Epithelial cell of prostate (primary cell): ENCODE data around the gene CCL27.

Experiments used
- DNase-seq: peaks from one replicate; pipeline ENCODE4 v3.0.0-alpha.2; 2011; ENCODE audit warnings: low read depth, low spot score
- H3K27ac ChIP-seq: fragments of 450-650 bp; 2 replicates; pipeline ENCODE4 v1.5.1; 2017; ENCODE audit warnings: mild to moderate bottlenecking

CCL27 gene, protein sequence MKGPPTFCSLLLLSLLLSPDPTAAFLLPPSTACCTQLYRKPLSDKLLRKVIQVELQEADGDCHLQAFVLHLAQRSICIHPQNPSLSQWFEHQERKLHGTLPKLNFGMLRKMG

DNA sequence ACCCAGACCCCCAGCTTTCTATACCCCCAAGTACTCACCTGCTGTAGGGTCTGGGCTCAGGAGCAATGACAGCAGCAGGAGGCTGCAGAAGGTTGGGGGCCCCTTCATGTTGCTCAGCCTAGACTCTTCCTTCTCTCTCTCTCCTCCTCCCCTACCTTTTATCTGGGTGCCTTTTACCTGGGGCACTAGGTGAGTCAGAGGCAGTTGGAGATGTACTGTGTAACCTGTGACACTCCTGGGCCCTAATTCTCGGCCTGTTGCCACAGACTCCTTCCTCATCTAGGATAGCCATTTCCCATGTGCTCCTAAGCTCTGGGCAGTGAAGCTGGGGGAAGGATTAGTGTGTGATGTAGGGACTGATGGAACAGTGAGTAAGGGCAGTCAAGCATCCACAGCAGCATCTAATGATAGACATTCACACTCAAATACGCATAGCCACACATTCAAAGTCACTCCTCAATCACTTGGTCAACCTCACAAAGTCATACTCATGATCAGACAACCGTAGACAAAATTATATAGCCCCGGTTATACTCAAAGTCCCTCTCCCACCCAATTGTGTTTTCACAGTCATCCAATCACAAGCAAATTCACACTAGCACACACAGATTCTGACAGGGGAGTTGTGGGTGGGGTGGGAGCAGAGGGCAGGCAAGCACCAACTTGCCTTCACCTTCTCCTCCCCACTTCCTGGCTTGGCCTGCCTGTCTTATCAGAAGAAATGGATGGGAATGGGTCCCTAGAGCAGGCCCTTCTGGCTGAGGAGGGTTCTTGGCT, at the start of gene CCL27:
Gene CCL27 (minus strand): TSS at position 132 of the 777 bp plus-strand sequence. CDS start 24 bp downstream, at position 108.
- no peak for DNase-seq
- H3K27ac ChIP-seq: peak within 1 kb of the TSS; percentile 19

DNA sequence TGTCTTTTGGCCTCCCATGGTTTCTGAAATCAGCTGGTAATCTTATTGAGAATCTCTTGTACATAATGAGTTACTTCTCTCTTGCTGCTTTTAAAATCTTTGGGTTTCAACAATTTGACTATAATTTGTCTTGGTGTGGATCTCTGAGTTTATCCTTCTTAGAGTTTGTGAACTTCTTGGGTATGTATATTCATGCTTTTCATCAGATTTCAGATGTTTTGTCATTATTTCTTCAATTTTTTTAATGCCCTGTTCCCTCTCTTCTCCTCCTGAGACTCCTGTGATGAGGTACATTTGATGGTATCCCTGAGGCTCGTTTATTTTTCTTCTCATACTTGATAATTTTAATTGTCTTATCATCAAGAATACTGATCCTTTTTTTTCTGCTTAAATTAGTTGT, 49.7 kb upstream of the CCL27 start:
- H3K27ac ChIP-seq: no peak overlapping the region
- no peak for DNase-seq

DNA sequence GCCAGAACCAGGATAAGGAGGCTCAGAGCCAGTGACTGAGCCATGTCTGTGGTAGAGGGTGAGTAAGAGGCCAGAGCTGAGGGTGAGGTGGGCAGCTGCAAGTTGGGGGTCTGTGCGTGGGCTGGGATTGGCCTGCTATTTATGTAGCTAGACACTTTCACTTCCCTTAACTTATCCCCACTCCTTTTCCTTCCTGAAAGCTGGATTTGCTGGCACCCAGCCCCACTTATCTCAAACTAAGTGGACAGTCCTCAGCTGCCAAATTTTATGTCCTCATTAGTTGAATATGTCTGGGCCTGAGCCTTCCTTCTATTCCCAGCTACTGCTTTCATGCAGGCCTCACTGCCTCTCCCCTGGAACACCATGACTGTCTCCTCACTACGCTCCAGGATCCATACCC, 47.6 kb upstream of the CCL27 start, which contains the start of gene CCL21:
Gene CCL21 (minus strand): TSS at position 114 of the 400 bp plus-strand sequence. CDS start 70 bp downstream, at position 44.
- DNase-seq: no peak

DNA sequence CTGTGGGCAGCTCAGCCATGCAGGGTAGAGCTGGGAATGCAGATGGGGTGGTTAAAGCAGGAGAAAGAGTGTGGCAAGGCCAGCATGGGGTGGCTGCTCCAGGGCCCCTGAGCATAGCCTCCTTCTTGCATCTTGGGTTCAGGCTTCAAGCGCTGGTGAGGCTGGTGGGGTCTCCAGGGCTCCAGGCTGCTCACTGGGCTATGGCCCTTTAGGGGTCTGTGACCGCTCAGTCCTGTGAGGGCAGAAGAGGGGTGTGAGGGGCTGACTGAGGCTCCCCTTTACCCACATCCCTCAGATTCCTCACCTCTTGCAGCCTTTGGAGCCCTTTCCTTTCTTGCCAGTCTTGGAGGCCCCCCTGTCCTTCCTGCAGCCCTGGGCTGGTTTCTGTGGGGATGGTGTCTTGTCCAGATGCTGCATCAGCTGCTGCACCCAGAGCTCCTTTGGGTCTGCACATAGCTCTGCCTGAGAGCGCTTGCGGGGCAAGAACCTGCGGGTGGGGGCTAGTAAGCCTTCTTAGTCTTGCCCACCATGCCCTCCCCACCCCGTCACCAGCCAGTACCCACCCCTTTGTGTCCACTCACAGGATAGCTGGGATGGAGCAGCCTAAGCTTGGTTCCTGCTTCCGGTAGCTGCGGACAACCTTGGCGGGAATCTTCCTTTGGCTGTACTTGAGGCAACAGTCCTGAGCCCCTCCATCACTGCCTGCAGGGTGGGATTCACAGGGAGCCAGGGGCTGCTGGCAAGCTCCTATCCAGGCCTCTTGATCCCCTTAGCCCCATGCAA, 46.9 kb upstream of the CCL27 start:
- no peak for DNase-seq
- H3K27ac ChIP-seq: no peak overlapping the region

More for the DNA sequence above, 47.6 kb upstream of the CCL27 start, which contains the start of gene CCL21:
- no peak within 1 kb of the TSS for H3K27ac ChIP-seq

DNA sequence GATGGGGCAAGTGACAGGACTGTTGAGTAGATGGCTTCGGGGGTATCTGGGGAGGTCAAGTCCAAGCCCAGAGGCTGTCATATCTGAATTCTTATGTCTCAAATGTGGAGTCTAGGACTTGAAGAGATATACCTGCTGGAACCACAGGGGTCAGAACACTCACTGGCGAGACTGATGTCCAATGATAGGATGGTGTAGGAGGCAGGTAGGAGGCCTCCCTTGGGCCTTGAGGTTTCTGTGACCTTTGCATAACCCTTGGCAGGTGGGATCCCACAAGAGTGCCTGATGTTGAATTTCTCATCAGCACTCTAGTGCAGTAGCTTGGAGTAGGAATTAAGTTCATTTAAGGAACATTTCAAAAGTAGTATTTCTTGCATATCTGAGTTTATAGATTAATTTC, 44.7 kb upstream of the CCL27 start:
- no peak overlapping the region for H3K27ac ChIP-seq
- no peak for DNase-seq

DNA sequence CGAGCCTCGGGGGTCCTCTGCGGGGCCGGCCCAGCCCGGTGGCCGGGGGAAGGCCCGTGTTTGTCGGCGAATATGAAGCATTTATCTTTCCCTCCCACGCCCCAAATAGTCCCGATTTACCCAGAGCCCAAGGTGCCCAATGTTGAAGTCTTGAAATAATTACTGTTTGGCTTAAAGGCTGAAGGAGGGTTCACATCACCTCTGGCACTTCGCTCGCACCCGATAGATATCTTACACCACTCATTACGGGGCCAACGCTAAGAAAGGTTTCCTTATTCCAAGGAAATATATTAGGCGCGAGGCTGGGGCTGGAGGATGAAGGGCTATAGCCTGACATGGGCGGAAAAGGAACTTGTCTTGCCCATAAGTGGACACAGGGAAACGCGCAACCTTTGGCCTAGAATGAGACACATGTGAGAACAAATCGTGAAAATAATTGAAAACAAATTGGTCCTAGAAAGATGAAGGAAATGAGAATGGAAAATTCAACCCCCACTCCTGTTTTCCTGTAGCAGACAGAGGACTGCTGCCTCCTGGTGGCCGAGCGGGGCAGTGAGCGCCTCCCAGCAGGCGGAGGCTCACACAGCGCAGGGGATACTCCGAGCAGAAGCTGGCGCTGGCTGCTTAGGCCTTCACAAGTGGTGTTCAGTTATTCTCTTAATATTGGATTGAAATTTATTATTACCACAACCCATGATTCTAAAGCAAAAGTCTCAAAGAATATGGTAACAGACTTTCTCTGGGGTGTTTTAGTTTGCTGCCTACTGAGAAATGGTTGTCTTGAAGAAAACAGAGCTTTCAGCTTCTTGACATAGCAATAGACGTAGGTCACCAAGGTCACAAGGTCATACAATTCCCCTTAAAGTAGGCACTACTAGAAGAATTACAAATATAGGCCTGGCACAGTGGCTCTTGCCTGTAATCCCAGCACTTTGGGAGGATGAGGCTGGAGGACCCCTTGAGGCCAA, 39.6 kb upstream of the CCL27 start:
- DNase-seq: no peak
- peak overlapping the region; percentile 57 for H3K27ac ChIP-seq

DNA sequence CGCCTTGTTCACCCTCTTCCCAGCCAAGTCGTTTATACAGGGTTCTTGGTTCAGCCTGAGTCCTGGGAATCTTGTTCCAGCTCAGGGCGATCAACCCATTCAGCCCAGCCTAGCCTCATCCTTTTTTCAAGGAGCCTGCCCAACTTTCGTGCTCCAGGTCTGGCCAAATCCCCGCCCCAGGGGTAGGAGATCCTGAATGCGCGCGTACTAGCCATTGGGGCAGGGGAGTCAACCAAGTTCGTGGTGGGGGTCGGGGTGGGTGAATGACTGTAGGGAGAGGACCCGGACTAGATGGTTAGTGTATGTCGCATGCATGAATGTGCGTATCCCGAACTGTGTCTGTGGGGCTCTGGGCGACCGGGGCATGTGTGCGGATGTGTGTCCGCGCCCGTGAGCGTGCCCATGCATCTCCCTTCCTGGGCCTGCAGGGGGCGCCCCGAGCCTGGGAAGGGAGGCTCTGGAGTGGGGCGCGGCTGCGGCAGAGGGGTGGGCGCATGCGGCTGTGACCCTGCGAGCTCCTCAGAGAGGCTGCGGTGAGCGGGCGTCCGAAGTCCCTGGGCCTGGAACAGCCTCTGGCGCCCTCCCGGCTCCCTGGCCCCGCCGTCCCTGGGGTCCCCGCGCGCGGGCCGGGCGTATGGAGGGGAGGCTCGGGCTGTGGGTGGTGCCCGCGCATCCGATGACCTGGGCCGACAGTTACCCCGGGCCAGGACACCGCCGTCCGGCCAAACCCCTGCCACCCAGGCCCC, 38.7 kb upstream of the CCL27 start:
- peak overlapping the region; percentile 57 for H3K27ac ChIP-seq
- DNase-seq: no peak

DNA sequence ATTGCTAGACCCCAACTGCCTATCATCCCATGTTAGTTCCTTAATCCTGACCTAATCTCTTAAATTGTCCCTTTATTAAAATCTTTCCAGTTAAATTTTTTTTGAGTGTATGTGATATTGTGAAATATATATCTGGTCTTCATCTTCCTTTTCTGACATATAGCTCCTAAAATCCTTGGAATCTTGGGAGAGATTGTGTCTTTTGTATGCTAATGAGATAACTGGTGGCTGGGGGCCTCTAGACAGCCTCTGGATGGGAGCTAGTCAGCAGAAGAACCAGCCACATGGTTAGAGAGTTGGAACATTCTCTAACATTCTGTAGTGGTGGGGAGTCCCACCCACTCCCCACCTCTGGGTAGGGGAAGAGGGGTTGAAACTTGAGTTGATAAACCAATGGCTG, 32.4 kb upstream of the CCL27 start:
- no peak overlapping the region for H3K27ac ChIP-seq
- DNase-seq: no peak

DNA sequence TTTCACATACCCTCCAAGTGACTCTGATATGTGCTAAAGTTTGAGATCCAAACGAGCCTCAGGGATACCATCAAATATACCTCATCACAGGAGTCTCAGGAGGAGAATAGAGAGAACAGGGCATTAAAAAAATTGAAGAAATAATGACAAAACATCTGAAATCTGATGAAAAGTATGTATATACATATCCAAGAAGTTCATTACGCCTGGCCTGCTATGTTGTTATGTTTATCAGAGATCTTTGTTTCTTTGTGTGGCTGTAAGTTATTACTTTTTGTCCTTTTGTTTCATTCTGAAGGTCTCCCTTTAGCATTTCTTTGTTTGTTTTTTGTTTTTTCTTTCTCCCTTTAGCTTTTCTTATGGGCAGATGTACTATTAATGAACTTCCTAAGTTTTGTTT, 31.1 kb upstream of the CCL27 start:
- no peak overlapping the region for H3K27ac ChIP-seq
- DNase-seq: no peak

DNA sequence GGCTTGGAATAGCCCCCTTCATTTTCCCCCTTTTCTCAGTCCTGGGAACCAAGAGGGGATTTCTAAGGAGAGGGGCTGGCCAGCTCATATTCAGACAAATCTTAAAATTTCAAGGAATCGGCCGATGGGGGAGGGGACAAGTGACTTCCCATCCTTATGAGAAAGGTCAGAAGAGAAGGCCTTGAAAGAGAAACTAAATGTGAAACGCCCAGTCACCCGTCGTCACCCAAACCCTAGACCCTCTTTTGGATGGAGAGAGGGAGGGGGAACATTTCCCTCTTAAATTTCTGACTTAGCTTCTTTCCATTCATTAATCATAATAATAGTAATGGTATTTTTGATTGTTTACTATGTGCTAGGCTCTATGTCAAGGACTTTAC, 29.5 kb upstream of the CCL27 start:
- no peak overlapping the region for H3K27ac ChIP-seq
- no peak for DNase-seq

DNA sequence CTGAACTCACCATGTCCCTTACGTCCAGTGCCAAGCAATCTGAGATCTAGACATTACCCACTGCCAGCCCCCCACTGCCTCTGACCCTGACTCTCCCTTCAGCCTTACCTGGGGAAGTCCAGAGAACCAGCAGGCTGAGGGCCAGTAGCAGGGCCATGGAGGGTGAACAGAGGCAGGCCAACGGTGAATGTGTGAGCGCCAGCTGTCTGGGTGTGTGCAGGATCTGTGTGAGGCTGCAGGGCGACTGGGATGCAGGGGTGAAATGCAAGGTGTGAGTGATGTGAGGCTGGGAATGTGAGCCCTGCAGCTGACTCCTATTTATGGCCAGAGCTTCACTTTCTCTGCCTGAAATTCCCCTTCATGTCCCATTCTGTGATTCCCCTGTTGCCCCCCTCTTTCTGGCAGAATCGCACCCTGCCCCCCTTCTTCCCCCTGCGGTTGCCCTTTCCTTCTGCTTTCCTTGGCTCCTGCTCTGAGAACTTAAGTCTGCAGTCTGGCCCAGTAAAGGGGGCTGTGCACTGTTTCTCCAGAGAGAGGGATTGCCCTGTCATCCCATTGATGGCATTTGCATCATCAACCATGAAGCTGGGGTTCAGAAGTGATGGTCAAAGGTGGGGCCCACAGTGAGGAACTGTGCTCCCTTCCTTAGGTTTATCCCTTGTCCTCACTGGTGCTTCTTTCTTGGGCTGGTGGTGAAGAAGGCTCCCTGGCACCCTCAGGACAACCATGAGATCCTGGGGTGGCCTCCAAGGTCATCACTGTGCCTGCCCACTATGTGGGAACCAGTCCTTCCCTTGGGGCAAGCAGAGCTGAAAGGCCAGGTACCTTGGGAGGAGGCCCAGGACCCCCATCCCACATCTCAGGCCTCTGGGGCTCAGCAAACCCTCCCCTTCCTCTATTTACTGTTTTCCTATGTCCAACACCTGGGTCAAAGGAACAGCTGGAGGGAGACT, 28.8 kb upstream of the CCL27 start, which contains the start of gene CCL19:
Gene CCL19 (minus strand): TSS at position 294 of the 953 bp plus-strand sequence. CDS start 137 bp downstream, at position 157.
- no peak for DNase-seq

DNA sequence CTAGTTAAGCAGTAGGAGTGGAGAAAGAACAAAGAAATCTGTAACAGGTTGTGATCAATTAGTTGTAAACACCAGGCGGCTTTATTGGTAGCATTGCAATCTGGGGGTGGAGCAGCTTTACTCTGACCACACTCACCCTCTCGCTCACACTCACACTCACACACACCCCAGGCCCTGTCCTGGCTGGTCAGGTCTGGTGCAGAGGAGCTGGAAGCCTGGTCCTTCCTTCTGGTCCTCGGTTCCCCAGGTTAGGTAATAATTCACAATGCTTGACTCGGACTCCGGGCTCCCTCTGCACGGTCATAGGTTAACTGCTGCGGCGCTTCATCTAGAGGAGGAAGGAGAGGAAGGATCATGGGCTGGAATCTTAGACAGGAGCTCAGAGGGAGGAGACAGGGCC, 27.1 kb upstream of the CCL27 start:
- H3K27ac ChIP-seq: no peak overlapping the region
- DNase-seq: no peak

More for the DNA sequence above, 28.8 kb upstream of the CCL27 start, which contains the start of gene CCL19:
- no peak within 1 kb of the TSS for H3K27ac ChIP-seq

DNA sequence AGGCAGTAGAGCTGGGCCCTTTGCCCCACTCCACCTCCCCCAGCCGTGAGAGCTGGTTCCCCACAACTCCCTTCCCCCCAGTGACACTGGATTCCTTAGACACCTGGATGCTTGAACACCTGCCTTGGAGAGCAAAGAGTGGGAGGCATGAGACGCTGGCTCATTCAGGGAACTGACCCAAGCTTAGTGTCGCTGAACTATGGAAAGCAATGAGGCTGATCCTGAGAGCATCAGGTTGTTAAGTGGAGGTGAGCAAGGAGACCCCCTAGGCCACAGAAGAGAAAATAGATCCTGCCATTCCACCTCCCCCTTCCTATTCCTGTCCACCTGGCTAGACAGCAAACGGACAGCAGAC, 26.6 kb upstream of the CCL27 start:
- H3K27ac ChIP-seq: no peak overlapping the region
- DNase-seq: no peak

DNA sequence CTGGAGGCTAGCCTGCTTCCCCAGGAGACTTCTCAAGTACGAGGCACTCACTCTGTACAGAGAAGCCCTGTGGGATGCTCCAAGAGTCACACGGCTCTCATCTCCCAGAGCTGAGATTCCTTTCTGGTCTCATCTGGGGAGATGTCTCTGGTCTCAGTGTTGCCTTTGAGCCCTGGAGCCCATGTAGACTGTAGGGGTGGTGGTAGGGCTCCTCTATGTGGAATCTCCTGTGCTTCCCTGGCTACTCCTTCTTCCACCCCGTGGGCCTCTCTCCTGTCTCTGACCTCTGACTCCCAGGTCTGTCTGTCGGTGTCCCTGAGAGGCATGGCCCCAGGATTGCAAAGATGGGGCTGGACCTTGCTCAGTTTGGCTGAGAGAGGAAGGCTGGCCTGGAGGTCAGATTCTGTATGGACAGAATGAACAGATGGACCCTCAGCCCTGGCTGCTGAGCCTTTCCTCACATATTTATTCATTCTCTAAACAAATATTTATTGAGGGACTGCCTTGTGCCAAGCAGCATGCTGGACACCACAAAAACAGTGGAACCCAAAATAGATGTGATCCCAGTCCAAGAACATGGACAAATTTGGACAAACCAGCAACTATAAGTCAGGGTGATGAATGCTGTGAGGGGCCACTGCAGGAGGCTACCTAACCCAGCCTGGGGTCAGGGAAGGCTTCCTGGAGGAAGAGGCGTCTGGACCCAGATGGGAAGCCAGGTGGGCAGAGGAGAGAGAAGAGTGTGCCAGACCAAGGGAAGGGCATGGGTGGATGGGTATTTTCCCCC, 26.1 kb upstream of the CCL27 start:
- H3K27ac ChIP-seq: no peak overlapping the region

DNA sequence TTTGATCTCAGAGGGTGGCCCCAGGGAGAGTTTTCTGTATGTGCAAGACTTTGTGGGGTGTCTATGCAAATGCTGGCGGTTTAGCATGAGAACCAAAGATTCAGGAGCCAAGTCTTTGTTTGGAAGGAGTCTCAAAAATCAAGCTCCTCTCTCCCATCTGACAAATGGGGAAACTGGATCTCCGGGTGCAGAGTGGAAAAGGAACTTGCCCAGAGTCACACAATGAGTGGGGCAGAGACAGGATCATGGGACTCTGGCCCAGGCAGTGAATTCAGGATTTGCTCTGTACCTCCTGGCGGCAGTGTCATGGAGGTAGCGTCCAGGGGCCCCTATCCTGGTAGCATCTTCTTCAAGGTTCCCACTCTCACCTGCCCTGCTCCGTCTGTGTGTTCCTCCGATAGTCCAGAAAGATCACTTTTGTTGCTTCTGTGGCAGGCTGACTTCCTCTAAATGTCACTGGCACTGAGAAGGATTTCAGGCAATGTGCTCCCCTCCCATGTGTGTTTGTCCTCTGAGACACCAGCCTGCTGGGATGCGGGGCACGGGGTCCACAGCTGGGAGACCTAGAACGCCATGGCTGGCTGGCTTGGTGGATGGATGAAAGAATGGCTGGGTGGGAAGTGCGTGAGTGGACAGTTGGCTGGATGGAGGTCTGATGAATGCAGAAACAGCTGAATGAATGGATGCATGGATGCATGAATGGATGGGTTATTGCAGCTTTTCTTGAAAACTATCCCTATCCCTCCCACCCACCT, 25.0 kb upstream of the CCL27 start:
- no peak for DNase-seq
- no peak overlapping the region for H3K27ac ChIP-seq

More for the DNA sequence above, 26.1 kb upstream of the CCL27 start:
- DNase-seq: no peak

DNA sequence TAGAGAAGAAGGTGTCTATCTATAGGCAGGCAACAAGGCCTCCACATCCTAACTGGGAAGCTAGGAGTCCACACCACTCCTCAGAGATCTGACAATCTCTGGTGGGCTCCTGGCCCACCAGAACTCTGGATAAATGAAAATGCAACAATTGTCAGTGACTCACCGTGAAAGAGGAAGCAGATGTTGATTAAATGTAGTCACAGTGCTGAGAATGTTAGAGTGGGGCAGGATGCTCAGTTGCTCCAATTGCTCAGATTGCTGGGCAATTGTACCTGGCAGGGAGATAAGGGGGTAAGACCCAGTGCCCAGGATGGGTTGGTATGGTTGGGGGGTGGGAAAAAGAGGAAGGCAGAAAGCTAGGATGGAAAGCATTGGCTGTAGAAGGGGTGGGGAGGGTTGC, 24.3 kb upstream of the CCL27 start:
- no peak overlapping the region for H3K27ac ChIP-seq
- DNase-seq: no peak

DNA sequence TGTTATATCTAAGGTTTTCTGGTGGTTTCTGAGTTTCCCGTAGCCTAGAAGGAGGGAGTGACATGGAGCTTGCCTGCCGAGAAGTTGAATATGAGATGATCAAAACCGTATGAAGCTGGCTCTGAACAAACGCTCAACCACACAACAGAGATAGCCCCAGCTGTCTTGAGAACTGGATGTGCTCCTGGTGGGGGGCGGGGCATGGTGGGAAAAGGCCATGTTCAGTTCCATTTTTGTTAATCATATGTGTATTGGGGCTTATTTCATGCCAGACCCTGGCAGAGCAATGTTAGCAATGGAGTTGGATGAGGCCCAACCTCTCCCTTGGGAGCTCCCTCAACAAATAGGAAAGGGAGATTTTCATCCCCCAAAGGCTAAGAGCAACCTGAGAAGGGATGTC, 23.8 kb upstream of the CCL27 start:
- H3K27ac ChIP-seq: no peak overlapping the region
- no peak for DNase-seq
